Memory B cell (primary cell): Measurements from ENCODE around the gene SAMD11.
"Not testable (repeated sequence)": the region's sequence is repeated elsewhere in the genome, so short reads cannot be mapped to it uniquely, and the experiment has no call there.

Source experiments
- ATAC-seq: fragments of 150-1000 bp; cut with Tn5 transposase; 2 replicates; pipeline ENCODE4 v1.10.0; 2021; ENCODE audit warnings: low read depth, mild to moderate bottlenecking, moderate library complexity
- DNase-seq, 2 donors: peaks; one replicate each; pipeline ENCODE4 v3.0.0; 2022; ENCODE audit warnings: low spot score in 2 of 2
- H3K27ac Mint-ChIP-seq: one replicate; pipeline ENCODE4 v1.8.0; 2022; ENCODE audit warnings: mild to moderate bottlenecking, moderate library complexity, mixed read lengths
- H3K27me3 Mint-ChIP-seq: one replicate; pipeline ENCODE4 v1.8.0; 2022; ENCODE audit warnings: mixed read lengths
- H3K36me3 Mint-ChIP-seq: one replicate; pipeline ENCODE4 v1.8.0; 2022; ENCODE audit warnings: mild to moderate bottlenecking, mixed read lengths
- H3K4me1 Mint-ChIP-seq: one replicate; pipeline ENCODE4 v1.8.0; 2022; ENCODE audit warnings: mixed read lengths
- H3K4me3 Mint-ChIP-seq: one replicate; pipeline ENCODE4 v1.8.0; 2022; ENCODE audit warnings: mild to moderate bottlenecking, moderate library complexity, mixed read lengths
- H3K9me3 Mint-ChIP-seq: one replicate; pipeline ENCODE4 v1.8.0; 2022; ENCODE audit warnings: mixed read lengths

SAMD11 gene

DNA sequence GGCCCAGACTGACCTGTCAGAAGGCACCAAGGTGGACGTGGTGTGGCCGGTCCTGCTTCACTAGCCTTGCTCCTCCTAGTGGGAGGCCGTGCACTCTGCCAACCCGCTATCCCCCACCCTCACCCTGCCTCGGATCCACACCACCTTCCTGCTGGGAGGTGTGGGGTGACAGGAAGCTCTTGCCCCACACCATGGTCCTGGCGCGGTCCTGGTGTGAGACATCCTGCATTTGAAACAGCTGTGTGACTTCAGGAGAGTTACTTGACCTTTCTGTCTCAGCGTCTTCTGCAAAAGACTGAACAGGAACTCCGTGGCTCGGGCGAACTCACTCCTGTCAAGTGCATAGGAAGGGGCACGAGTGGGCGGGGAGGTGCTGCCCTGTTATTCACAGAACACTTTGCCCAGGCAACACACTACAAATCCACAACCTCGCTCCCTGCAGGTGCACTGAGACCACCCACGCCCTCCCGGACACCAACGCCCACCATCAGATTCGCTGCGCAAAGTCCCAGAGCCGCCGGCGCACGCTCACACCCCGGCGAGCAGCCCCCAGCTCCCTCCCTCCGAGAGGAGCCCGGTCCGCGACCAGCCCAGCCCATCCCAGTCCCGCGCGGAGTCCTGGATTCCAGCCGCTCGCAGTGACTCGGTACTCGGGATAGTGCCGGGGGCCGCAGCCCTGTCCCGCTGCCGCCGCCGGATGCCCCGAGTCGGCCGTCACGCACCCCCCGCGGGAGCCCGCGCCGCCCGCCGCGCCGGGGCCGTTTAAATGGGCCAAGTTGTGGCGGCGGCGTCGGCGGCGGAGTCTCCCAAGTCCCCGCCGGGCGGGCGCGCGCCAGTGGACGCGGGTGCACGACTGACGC lies at the start of gene SAMD11:
Gene SAMD11 (plus strand): TSS at position 793 of the 860 bp plus-strand sequence. CDS start 509 bp downstream, outside the sequence.
- H3K27me3 Mint-ChIP-seq: peaks cover 44% of the 10 kb centered on the region
- H3K4me1 Mint-ChIP-seq: peaks cover 16% of the 10 kb centered on the region
- H3K27ac Mint-ChIP-seq: no peak within 1 kb of the TSS
- H3K36me3 Mint-ChIP-seq: no peaks in the 10 kb centered on the region
- H3K9me3 Mint-ChIP-seq: no peaks in the 10 kb centered on the region
- DNase-seq (peak; percentile 45 to 70), ATAC-seq (peak; percentile 37)
- peak within 1 kb of the TSS; percentile 78 for H3K4me3 Mint-ChIP-seq

- not testable (repeated sequence) for DNase-seq, H3K36me3 Mint-ChIP-seq, H3K27ac Mint-ChIP-seq, ATAC-seq, H3K4me3 Mint-ChIP-seq, H3K4me1 Mint-ChIP-seq, H3K9me3 Mint-ChIP-seq, H3K27me3 Mint-ChIP-seq
Measured at GRCh38 chr1:876428-877208, 47.1 kb upstream of the SAMD11 start.

GRCh38 chr1:877209-877986 lies 46.3 kb upstream of the SAMD11 start:
- not testable (repeated sequence) for H3K4me3 Mint-ChIP-seq, H3K4me1 Mint-ChIP-seq

DNA sequence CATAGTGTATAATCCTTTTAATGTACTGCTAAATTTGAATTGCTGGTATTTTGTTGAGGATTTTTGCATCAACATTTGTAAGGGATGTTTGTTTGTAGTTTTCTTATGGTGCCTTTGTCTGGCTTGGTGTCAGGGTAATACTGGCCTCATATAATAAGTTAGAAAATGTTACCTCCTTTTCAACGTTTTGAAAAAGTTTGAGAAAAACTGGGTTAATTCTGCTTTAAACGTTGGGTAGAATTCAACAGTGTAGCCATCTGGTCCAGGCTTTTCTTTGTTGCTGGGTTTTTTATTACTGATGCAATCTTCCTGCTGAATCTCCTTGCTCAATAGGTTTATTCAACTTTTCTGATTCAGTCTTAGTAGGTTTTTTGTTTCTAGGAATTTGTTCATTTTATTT lies 43.2 kb upstream of the SAMD11 start:
- H3K4me1 Mint-ChIP-seq, H3K4me3 Mint-ChIP-seq, H3K27ac Mint-ChIP-seq, H3K9me3 Mint-ChIP-seq, DNase-seq, H3K36me3 Mint-ChIP-seq, ATAC-seq: not testable (repeated sequence)
- peaks cover 10% of the 10 kb centered on the region for H3K27me3 Mint-ChIP-seq

More at GRCh38 chr1:877209-877986, 46.3 kb upstream of the SAMD11 start:
- not testable (repeated sequence) for DNase-seq, H3K27ac Mint-ChIP-seq, H3K9me3 Mint-ChIP-seq, H3K36me3 Mint-ChIP-seq, ATAC-seq, H3K27me3 Mint-ChIP-seq

DNA sequence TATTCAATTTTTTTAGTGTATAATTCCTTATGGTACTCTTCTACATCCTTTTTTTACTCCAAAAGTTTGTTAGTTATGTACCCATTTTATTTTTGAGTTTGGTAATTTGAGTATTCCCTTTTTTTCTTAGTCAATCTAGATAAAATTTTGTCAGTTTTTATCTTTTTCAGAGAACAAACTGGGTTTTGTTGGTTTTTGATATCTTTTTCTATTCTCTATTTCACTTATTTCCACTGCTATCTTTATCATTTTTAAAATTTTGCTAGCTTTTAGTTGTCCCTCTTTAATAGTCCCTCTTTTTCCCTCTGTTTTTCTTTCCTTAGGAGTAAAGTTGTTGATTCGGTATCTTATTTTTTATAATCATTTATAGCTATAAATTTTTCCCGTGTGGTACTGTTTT lies 42.8 kb upstream of the SAMD11 start:
- H3K27ac Mint-ChIP-seq, H3K4me3 Mint-ChIP-seq, ATAC-seq, H3K36me3 Mint-ChIP-seq, DNase-seq, H3K9me3 Mint-ChIP-seq, H3K4me1 Mint-ChIP-seq: not testable (repeated sequence)
- peaks cover 10% of the 10 kb centered on the region for H3K27me3 Mint-ChIP-seq

GRCh38 chr1:886311-886710 lies 37.4 kb upstream of the SAMD11 start:
- Mint-ChIP-seq H3K36me3 (peaks cover 2% of the 10 kb centered on the region), H3K4me1 (no peaks in the 10 kb centered on the region), H3K4me3 (no peak overlapping the region), H3K27me3 (peaks cover 28% of the 10 kb centered on the region), H3K9me3 (no peaks in the 10 kb centered on the region), H3K27ac (no peak overlapping the region)
- DNase-seq (no peak), ATAC-seq (no peak)

DNA sequence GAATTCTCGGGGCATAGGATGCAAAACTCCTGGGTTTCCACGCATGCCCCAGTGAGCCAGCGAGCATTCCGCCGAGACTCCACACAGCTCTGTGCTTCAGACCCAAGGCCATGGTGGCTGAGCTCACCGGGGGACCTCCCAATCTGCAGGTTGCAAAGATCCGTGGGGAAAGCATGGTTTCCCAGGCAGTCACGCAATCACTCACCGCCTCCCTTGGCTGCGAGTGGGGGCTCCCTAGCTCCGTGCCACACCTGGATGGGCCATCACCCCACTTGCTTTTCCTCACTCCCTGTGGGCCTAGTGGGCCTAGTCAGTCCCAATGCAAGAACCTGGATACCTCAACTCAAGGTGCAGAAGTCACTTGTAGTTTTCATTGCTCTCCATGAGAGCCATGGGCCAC lies 37.0 kb upstream of the SAMD11 start:
- no peak for DNase-seq
- Mint-ChIP-seq H3K36me3 (peaks cover 2% of the 10 kb centered on the region), H3K4me1 (no peaks in the 10 kb centered on the region), H3K4me3 (no peak overlapping the region), H3K9me3 (no peaks in the 10 kb centered on the region), H3K27ac (no peak overlapping the region), H3K27me3 (peaks cover 28% of the 10 kb centered on the region)
- no peak for ATAC-seq

- H3K4me3 Mint-ChIP-seq: no peak overlapping the region
- H3K4me1 Mint-ChIP-seq: no peaks in the 10 kb centered on the region
- peaks cover 28% of the 10 kb centered on the region for H3K27me3 Mint-ChIP-seq
- H3K9me3 Mint-ChIP-seq: no peaks in the 10 kb centered on the region
- ATAC-seq (no peak), DNase-seq (no peak)
- peaks cover 2% of the 10 kb centered on the region for H3K36me3 Mint-ChIP-seq
- H3K27ac Mint-ChIP-seq: no peak overlapping the region
Measured at GRCh38 chr1:888297-888696, 35.4 kb upstream of the SAMD11 start.

- H3K4me3 Mint-ChIP-seq, ATAC-seq, H3K4me1 Mint-ChIP-seq, H3K9me3 Mint-ChIP-seq, H3K27ac Mint-ChIP-seq, H3K36me3 Mint-ChIP-seq, DNase-seq: not testable (repeated sequence)
- H3K27me3 Mint-ChIP-seq: peaks cover 22% of the 10 kb centered on the region
Measured at GRCh38 chr1:889774-890173, 33.9 kb upstream of the SAMD11 start.

DNA sequence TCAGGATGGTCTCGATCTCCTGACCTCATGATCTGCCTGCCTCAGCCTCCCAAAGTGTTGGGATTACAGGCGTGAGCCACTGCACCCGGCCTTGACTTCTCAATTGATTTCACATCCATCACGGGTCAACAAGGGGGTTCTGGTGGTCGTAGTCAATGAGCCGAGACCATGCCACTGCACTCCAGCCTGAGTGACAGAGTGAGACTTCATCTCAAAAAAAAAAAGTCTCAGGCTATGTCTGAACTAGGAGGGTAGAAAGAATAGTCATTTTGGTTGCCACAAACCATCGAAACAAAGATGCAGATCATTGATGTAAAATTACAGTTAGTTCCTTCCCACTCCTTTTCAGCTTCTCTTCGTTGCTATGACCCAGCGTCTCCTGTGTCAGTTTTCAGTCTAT lies 33.5 kb upstream of the SAMD11 start:
- not testable (repeated sequence) for H3K27ac Mint-ChIP-seq, ATAC-seq, H3K36me3 Mint-ChIP-seq, H3K4me1 Mint-ChIP-seq, DNase-seq, H3K9me3 Mint-ChIP-seq, H3K4me3 Mint-ChIP-seq
- peaks cover 22% of the 10 kb centered on the region for H3K27me3 Mint-ChIP-seq

- Mint-ChIP-seq H3K27ac (no peak overlapping the region), H3K9me3 (no peaks in the 10 kb centered on the region), H3K4me1 (no peaks in the 10 kb centered on the region), H3K36me3 (peaks cover 2% of the 10 kb centered on the region), H3K4me3 (no peak overlapping the region), H3K27me3 (peaks cover 20% of the 10 kb centered on the region)
- ATAC-seq: no peak
- no peak for DNase-seq
Measured at GRCh38 chr1:890661-891060, 33.1 kb upstream of the SAMD11 start.

- H3K27ac Mint-ChIP-seq: no peak overlapping the region
- DNase-seq (peak in 1 of 2 donors; percentile 9), ATAC-seq (no peak)
- peaks cover 21% of the 10 kb centered on the region for H3K27me3 Mint-ChIP-seq
- no peak overlapping the region for H3K4me3 Mint-ChIP-seq
- no peaks in the 10 kb centered on the region for H3K9me3 Mint-ChIP-seq
- H3K36me3 Mint-ChIP-seq: no peaks in the 10 kb centered on the region
- peaks cover 6% of the 10 kb centered on the region for H3K4me1 Mint-ChIP-seq
Measured at GRCh38 chr1:897226-897625, 26.5 kb upstream of the SAMD11 start.

DNA sequence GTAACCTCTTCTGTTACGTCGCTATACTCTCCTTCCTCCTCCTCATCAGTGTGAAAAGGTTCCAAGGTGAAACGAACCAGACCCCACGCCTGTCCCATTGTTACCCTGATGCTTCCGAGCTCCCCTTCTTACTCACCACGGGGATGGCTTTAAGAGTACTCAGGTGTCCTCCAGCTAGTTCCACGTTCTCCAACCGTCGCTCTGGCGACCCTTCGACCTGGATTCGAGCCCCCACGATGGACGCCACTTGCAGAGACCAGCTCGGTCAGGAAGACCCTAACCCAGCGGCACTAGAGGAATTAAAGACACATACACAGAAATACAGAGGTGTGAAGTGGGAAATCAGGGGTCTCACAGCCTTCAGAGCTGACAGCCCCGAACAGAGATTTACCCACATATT lies 25.8 kb upstream of the SAMD11 start:
- not testable (repeated sequence) for H3K9me3 Mint-ChIP-seq, DNase-seq, ATAC-seq, H3K4me1 Mint-ChIP-seq, H3K27ac Mint-ChIP-seq, H3K4me3 Mint-ChIP-seq, H3K36me3 Mint-ChIP-seq
- H3K27me3 Mint-ChIP-seq: peaks cover 22% of the 10 kb centered on the region
